Measurements from ENCODE around the gene ABLIM3.

- TF ChIP-seq EZH2 (IDR thresholded peaks at IDR 0.05; ENCODE audit: borderline replicate concordance, low read depth, low read length, severe bottlenecking) (no peak), POLR2AphosphoS5 (IDR thresholded peaks at IDR 0.05; ENCODE audit: insufficient read depth, low read depth, low read length) (no peak), GATA2 (IDR thresholded peaks at IDR 0.05; ENCODE audit: insufficient read depth, insufficient read length, low read depth, low read length) (no peak), POLR2A (IDR thresholded peaks at IDR 0.05; ENCODE audit: low read depth, low read length) (no peak), MYC (IDR thresholded peaks at IDR 0.05; ENCODE audit: low read depth, low read length) (no peak), MAX (IDR thresholded peaks at IDR 0.05; ENCODE audit: insufficient read depth, insufficient read length) (no peak), FOS (IDR thresholded peaks at IDR 0.05; ENCODE audit: borderline replicate concordance, insufficient read depth, low read length) (peak; percentile 44), JUN (IDR thresholded peaks at IDR 0.05; ENCODE audit: borderline replicate concordance, insufficient read depth, insufficient read length, low read depth) (no peak)
- TF ChIP-seq, protein P1, sequence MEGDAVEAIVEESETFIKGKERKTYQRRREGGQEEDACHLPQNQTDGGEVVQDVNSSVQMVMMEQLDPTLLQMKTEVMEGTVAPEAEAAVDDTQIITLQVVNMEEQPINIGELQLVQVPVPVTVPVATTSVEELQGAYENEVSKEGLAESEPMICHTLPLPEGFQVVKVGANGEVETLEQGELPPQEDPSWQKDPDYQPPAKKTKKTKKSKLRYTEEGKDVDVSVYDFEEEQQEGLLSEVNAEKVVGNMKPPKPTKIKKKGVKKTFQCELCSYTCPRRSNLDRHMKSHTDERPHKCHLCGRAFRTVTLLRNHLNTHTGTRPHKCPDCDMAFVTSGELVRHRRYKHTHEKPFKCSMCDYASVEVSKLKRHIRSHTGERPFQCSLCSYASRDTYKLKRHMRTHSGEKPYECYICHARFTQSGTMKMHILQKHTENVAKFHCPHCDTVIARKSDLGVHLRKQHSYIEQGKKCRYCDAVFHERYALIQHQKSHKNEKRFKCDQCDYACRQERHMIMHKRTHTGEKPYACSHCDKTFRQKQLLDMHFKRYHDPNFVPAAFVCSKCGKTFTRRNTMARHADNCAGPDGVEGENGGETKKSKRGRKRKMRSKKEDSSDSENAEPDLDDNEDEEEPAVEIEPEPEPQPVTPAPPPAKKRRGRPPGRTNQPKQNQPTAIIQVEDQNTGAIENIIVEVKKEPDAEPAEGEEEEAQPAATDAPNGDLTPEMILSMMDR (IDR thresholded peaks at IDR 0.05; ENCODE audit: extremely low read depth in 1 of 2, insufficient read depth in 1 of 2, low read depth in 1 of 2, low read length in 2 of 2) = no peak
Measured at GRCh38 chr5:149215478-149216090, 74.3 kb downstream of the ABLIM3 start.
